COR-L47 (cell line): ENCODE data around the gene CYTH1.

Experiments used
- DNase-seq: peaks from one replicate; lab custom pipeline; 2025; lab: John Stamatoyannopoulos, UW

CYTH1 gene

GRCh38 chr17:78669256-78669974 is 112.7 kb downstream of the CYTH1 start:
- no peak for DNase-seq

- no peak for DNase-seq
These were observed 113.2 kb downstream of the CYTH1 start for GRCh38 chr17:78668847-78669246.

- no peak for DNase-seq
These were observed 114.1 kb downstream of the CYTH1 start for GRCh38 chr17:78667741-78668640.

- DNase-seq: no peak
These were observed 115.0 kb downstream of the CYTH1 start for GRCh38 chr17:78667091-78667490.

GRCh38 chr17:78665952-78666920 is 115.8 kb downstream of the CYTH1 start:
- DNase-seq: no peak

- no peak for DNase-seq
These were observed 116.6 kb downstream of the CYTH1 start for GRCh38 chr17:78665387-78665951.

- DNase-seq: peak; percentile 21
These were observed 117.3 kb downstream of the CYTH1 start for GRCh38 chr17:78664476-78665386.

- no peak for DNase-seq
These were observed 120.8 kb downstream of the CYTH1 start for GRCh38 chr17:78661093-78661770.

GRCh38 chr17:78659546-78659945 is 122.5 kb downstream of the CYTH1 start:
- DNase-seq: no peak

GRCh38 chr17:78658281-78658785 is 123.7 kb downstream of the CYTH1 start:
- DNase-seq: no peak

- no peak for DNase-seq
These were observed 126.7 kb downstream of the CYTH1 start for GRCh38 chr17:78655251-78655940.

- no peak for DNase-seq
These were observed 127.7 kb downstream of the CYTH1 start for GRCh38 chr17:78654325-78654724.

GRCh38 chr17:78653382-78653781 is 128.7 kb downstream of the CYTH1 start:
- no peak for DNase-seq

- DNase-seq: no peak
These were observed 129.2 kb downstream of the CYTH1 start for GRCh38 chr17:78652913-78653312.

GRCh38 chr17:78652024-78652423 is 130.0 kb downstream of the CYTH1 start:
- DNase-seq: no peak

- DNase-seq: no peak
These were observed 130.5 kb downstream of the CYTH1 start for GRCh38 chr17:78651554-78651953.

GRCh38 chr17:78650093-78650715 is 131.9 kb downstream of the CYTH1 start:
- DNase-seq: no peak

- no peak for DNase-seq
These were observed 133.8 kb downstream of the CYTH1 start for GRCh38 chr17:78648293-78648692.

GRCh38 chr17:78647032-78647431 is 135.0 kb downstream of the CYTH1 start:
- no peak for DNase-seq
